Measurements from ENCODE around the gene ACSM3. TPM values are rescaled to one million over a fixed set of nuclear protein-coding genes. Genes with fewer than 3 reads are reported as not detected.

Gene ACSM3
- total and polyA plus RNA-seq, 9 of the 15 experiments (the other 6 are each of a cell fraction or from before 2014, with no cell fraction given) = 112 to 420 (median 182) TPM

DNA sequence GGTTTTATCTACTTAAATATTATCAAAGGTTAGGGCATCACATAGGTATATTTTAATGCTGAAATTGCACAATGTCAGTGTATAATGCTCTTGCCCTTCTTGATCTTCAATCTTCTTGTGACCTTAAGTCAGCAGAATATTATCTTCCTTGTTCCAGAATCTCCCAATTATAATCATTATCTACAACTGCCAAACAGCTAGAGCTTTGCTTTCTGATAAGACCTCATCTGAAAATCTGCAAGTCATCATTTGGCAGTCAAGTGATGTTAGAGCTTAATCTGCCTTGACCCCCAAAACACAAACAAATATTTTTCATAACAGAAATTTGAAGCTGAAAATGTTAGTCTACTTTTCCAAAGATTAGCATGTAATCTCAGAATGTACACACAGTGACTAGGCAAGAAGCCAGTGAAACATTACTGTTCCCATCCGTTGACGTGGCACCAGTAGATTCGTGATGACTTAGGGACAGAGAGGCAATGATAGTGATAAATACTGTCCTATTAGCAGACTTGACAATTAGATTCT, 62.3 kb downstream of the ACSM3 start (continued):
- TF ChIP-seq JUND (IDR thresholded peaks at IDR 0.05; ENCODE audit: borderline replicate concordance, low read depth, low read length) (peak; percentile 69), JUND (tag; IDR thresholded peaks at IDR 0.05; ENCODE audit: borderline replicate concordance, low read depth, low read length) (peak; percentile 69; the same call in 2 of the 3 replicates), NCOA2 (IDR thresholded peaks at IDR 0.05; ENCODE audit: partially characterized antibody in 2 of 2) (peak in 1 of 2 experiments; percentile 78), STAT5A (IDR thresholded peaks at IDR 0.05; ENCODE audit: borderline replicate concordance, low read length) (peak; percentile 68), NEUROD1 (IDR thresholded peaks at IDR 0.05; ENCODE audit: borderline replicate concordance, low read depth, low read length, partially characterized antibody) (peak; percentile 37), ZNF41 (CRISPR knock-in tag; conservative IDR thresholded peaks at IDR 0.05) (0 out of 2 replicates have a peak, but pooled peaks have one; percentile 54), KDM1A (IDR thresholded peaks at IDR 0.05) (peak; percentile 98 to 99), LCOR (CRISPR knock-in tag; IDR thresholded peaks at IDR 0.05) (0 out of 2 replicates have a peak, but pooled peaks have one; percentile 52), MEIS2 (IDR thresholded peaks at IDR 0.05; ENCODE audit: partially characterized antibody) (peak; percentile 72), MAFG (tag; conservative IDR thresholded peaks at IDR 0.05) (peak; percentile 99), FOXJ2 (tag; IDR thresholded peaks at IDR 0.05) (peak; percentile 93), ZNF134 (CRISPR knock-in tag; conservative IDR thresholded peaks at IDR 0.05) (peak; percentile 59; the same call in 1 of the 2 replicates), NFIC (IDR thresholded peaks at IDR 0.05) (peak; percentile 81), MBD2 (IDR thresholded peaks at IDR 0.05; ENCODE audit: borderline replicate concordance, low read depth) (peak; percentile 19; the same call in 1 of the 2 replicates), ZNF644 (tag; IDR thresholded peaks at IDR 0.05; ENCODE audit: low read depth) (peak; percentile 88), MEF2D (tag; conservative IDR thresholded peaks at IDR 0.05; ENCODE audit: low read depth) (peak; percentile 71; the same call in 1 of the 2 replicates), PML (IDR thresholded peaks at IDR 0.05; ENCODE audit: low read length) (peak; percentile 90), ZC3H4 (CRISPR knock-in tag; IDR thresholded peaks at IDR 0.05; ENCODE audit: borderline replicate concordance) (no peak), PYGO2 (tag; IDR thresholded peaks at IDR 0.05) (peak; percentile 87), CTBP1 (IDR thresholded peaks at IDR 0.05; ENCODE audit: borderline replicate concordance) (peak; percentile 72; the same call in 1 of the 2 replicates), NONO (IDR thresholded peaks at IDR 0.05; ENCODE audit: low read depth in 2 of 2, low read length in 1 of 2) (no peak), FOXK2 (conservative IDR thresholded peaks at IDR 0.05 in 1 of 2, IDR thresholded peaks at IDR 0.05 in 1 of 2; ENCODE audit: low read depth in 2 of 2) (peak; percentile 62 to 74; a peak in 3 of 4 replicates)
- TF ChIP-seq, protein P1, sequence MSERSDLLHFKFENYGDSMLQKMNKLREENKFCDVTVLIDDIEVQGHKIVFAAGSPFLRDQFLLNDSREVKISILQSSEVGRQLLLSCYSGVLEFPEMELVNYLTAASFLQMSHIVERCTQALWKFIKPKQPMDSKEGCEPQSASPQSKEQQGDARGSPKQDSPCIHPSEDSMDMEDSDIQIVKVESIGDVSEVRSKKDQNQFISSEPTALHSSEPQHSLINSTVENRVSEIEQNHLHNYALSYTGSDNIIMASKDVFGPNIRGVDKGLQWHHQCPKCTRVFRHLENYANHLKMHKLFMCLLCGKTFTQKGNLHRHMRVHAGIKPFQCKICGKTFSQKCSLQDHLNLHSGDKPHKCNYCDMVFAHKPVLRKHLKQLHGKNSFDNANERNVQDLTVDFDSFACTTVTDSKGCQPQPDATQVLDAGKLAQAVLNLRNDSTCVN (CRISPR knock-in tag; IDR thresholded peaks at IDR 0.05) = no peak
- TF ChIP-seq, protein P2, sequence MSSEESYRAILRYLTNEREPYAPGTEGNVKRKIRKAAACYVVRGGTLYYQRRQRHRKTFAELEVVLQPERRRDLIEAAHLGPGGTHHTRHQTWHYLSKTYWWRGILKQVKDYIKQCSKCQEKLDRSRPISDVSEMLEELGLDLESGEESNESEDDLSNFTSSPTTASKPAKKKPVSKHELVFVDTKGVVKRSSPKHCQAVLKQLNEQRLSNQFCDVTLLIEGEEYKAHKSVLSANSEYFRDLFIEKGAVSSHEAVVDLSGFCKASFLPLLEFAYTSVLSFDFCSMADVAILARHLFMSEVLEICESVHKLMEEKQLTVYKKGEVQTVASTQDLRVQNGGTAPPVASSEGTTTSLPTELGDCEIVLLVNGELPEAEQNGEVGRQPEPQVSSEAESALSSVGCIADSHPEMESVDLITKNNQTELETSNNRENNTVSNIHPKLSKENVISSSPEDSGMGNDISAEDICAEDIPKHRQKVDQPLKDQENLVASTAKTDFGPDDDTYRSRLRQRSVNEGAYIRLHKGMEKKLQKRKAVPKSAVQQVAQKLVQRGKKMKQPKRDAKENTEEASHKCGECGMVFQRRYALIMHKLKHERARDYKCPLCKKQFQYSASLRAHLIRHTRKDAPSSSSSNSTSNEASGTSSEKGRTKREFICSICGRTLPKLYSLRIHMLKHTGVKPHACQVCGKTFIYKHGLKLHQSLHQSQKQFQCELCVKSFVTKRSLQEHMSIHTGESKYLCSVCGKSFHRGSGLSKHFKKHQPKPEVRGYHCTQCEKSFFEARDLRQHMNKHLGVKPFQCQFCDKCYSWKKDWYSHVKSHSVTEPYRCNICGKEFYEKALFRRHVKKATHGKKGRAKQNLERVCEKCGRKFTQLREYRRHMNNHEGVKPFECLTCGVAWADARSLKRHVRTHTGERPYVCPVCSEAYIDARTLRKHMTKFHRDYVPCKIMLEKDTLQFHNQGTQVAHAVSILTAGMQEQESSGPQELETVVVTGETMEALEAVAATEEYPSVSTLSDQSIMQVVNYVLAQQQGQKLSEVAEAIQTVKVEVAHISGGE (CRISPR knock-in tag; IDR thresholded peaks at IDR 0.05) = peak in 1 of 3 experiments; percentile 74; a peak in 2 of 6 replicates

All from K562 (cell line).